ENCODE results near the gene ATP8B2. TPM values are rescaled to one million over a fixed set of nuclear protein-coding genes. Genes with fewer than 3 reads are reported as not detected.
A peak's percentile ranks its signal among the peaks of the same experiment; 100 is the strongest.

Gene ATP8B2
- total RNA-seq, 4 donors from 2014 or later: 14.4 to 34.4 (median 22.0) TPM

DNA sequence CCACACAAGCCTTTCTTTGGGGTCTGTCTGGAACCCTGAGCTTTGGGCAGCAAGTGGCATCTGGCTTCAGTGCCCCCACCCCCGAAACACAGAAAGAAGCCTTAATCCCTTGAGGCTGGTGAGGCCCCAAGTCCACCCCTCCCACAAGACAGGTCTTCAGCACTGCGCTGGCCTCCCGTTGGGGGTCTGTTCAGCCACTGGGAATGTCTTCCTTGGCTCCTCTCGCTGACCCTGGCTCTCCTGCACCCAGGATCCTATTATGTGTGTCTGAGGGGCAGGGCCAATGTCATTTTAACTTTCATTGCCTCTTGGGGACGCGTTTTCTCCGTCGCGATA is 26.9 kb downstream of the ATP8B2 start:
- no peak for TF ChIP-seq POLR2A (IDR thresholded peaks at IDR 0.05)
- TF ChIP-seq EP300 (IDR thresholded peaks at IDR 0.05): no peak
- TF ChIP-seq POLR2AphosphoS5 (IDR thresholded peaks at IDR 0.05): no peak
- TF ChIP-seq, protein P1, sequence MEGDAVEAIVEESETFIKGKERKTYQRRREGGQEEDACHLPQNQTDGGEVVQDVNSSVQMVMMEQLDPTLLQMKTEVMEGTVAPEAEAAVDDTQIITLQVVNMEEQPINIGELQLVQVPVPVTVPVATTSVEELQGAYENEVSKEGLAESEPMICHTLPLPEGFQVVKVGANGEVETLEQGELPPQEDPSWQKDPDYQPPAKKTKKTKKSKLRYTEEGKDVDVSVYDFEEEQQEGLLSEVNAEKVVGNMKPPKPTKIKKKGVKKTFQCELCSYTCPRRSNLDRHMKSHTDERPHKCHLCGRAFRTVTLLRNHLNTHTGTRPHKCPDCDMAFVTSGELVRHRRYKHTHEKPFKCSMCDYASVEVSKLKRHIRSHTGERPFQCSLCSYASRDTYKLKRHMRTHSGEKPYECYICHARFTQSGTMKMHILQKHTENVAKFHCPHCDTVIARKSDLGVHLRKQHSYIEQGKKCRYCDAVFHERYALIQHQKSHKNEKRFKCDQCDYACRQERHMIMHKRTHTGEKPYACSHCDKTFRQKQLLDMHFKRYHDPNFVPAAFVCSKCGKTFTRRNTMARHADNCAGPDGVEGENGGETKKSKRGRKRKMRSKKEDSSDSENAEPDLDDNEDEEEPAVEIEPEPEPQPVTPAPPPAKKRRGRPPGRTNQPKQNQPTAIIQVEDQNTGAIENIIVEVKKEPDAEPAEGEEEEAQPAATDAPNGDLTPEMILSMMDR (IDR thresholded peaks at IDR 0.05): no peak
- Histone ChIP-seq H3K27me3 (no peaks in the 10 kb centered on the region), H3K4me3 (peak overlapping the region; percentile 47), H3K4me1 (peaks cover 38% of the 10 kb centered on the region), H3K9me3 (no peaks in the 10 kb centered on the region), H3K27ac (no peak overlapping the region), H3K36me3 (peaks cover 17% of the 10 kb centered on the region)
- 20% methylated on average over 9 of the region's 9 CpGs for WGBS
- no peak for DNase-seq (ENCODE audit: low spot score in 2 of 2)

DNA sequence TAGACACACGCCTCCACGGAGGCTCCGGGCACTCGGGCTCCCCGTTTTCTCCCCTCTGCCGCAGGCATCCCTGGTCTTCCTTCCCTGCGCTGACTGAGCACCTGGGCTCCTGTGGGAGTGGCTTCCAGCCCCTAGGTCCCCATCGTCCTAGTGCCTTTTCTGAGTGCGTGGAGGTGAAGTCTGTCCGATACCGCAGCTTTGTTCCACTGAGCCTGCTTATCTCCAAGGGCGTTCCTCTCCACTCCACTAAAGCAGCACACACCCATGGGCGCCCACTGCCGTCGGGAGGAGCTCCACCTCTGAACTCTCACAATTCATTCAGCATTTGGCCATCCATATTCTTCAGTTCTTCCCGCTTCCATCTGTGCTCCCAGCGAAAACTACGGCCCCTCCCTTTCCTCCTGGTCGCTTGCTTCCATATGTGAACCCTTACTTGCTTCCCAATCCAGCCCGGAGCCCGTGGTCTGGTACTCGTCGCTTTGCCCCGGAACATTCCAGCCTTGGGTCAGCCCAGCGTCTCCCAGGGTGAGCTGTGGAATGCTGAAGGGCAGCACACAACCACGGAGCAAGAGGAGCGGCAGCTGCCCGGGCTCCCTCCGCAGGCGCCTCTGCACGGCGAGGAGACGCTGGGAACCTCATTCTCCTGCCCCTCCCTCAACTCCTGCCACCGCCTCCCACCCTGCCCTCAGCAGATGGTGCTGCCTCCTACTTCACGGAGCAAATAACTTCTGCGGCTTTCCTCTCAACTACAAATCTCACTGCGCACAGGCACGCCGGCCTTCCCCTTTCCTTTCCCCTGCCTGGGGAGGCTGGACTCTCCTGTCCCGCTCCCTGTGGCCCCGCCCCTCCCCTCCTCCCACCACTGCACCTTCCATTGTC is 27.5 kb downstream of the ATP8B2 start:
- TF ChIP-seq, protein P1 (IDR thresholded peaks at IDR 0.05): no peak
- TF ChIP-seq POLR2AphosphoS5 (IDR thresholded peaks at IDR 0.05): no peak
- no peak for TF ChIP-seq POLR2A (IDR thresholded peaks at IDR 0.05)
- no peak for TF ChIP-seq EP300 (IDR thresholded peaks at IDR 0.05)
- under 1% methylated on average over 40 of the region's 41 CpGs for WGBS
- DNase-seq (ENCODE audit: low spot score in 2 of 2): peak in 1 of 2 donors; percentile 85
- H3K27ac ChIP-seq: peak overlapping the region; percentile 51
- no peaks in the 10 kb centered on the region for H3K27me3 ChIP-seq
- H3K9me3 ChIP-seq: no peaks in the 10 kb centered on the region
- H3K4me1 ChIP-seq: peaks cover 38% of the 10 kb centered on the region
- peaks cover 16% of the 10 kb centered on the region for H3K36me3 ChIP-seq
- peak overlapping the region; percentile 47 for H3K4me3 ChIP-seq

DNA sequence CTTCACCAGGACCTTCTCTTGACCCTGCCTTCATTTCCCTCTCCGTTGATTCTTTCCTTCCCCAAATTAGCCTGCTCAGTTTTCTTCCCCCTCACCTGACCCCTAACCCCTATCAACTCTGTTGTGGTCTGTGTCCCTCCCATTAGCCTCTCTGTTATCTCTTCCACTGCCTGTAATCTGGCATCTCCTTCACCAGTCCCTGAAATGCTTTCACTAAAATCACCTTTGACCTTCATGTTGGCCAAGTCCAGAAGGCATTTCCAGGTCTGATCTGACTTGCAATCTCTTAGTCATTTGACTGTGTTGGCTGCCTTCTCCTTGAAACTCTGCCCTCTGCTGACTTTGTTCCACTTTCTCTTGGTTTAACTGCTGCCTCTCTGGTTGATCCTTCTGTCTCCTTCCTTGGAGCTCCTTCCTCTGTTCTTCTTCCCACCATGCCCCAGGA is 28.2 kb downstream of the ATP8B2 start:
- Histone ChIP-seq H3K4me3 (peak overlapping the region; percentile 47), H3K36me3 (peaks cover 12% of the 10 kb centered on the region), H3K27me3 (no peaks in the 10 kb centered on the region), H3K9me3 (no peaks in the 10 kb centered on the region), H3K27ac (peak overlapping the region; percentile 51), H3K4me1 (peaks cover 38% of the 10 kb centered on the region)
- WGBS: 19% methylated on average over 1 of the region's 1 CpG
- TF ChIP-seq, protein P1 (IDR thresholded peaks at IDR 0.05): peak in 1 of 2 donors; percentile 31
- no peak for TF ChIP-seq EP300 (IDR thresholded peaks at IDR 0.05)
- no peak for DNase-seq (ENCODE audit: low spot score in 2 of 2)

DNA sequence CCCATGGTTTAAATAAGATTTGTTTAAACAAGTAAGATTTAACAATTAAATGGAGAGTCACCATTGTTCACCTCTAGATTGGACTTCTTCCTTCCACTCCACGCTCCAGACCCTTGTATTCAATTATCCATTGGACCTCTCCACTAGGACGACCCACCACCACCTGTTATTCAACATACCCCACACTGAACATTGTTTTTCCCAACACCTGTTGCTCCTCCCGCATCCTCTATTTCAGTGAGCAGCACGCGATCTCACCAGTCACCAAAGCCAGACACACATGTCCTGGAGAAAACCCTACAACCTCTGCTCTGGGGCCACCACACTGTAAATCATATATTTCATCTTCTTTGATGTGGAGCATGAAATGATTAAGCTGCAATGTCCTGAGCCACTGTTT is 28.6 kb downstream of the ATP8B2 start:
- Histone ChIP-seq H3K36me3 (peaks cover 7% of the 10 kb centered on the region), H3K4me3 (no peak overlapping the region), H3K27ac (no peak overlapping the region), H3K4me1 (peaks cover 38% of the 10 kb centered on the region), H3K9me3 (no peaks in the 10 kb centered on the region), H3K27me3 (no peaks in the 10 kb centered on the region)
- no peak for DNase-seq (ENCODE audit: low spot score in 2 of 2)
- 92% methylated on average over 5 of the region's 5 CpGs for WGBS
- TF ChIP-seq POLR2A (IDR thresholded peaks at IDR 0.05): no peak
- TF ChIP-seq, protein P1 (IDR thresholded peaks at IDR 0.05): no peak
- no peak for TF ChIP-seq EP300 (IDR thresholded peaks at IDR 0.05)
- no peak for TF ChIP-seq POLR2AphosphoS5 (IDR thresholded peaks at IDR 0.05)

DNA sequence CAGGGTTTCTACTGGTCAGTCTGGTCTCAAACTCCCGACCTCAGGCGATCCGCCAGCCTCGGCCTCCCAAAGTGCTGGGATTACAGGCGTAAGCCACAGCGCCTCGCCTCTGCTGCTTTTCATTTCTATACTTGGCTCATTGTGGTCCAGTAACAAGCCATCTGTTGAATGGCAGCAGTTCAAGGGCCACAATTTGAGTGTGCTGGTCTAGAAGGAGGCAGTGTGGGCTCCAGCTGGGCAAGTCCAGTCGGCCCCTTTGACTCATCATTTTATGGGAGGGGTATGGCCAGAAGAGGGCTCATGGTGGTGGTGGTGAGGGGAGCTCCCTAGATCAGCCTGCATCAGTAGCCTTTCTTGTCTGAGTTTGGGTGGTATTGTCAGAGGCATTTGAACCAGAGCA is 33.2 kb downstream of the ATP8B2 start:
- Histone ChIP-seq H3K36me3 (no peaks in the 10 kb centered on the region), H3K9me3 (no peaks in the 10 kb centered on the region), H3K4me1 (peaks cover 20% of the 10 kb centered on the region), H3K27me3 (no peaks in the 10 kb centered on the region), H3K4me3 (no peak overlapping the region), H3K27ac (no peak overlapping the region)
- 91% methylated on average over 8 of the region's 8 CpGs for WGBS
- DNase-seq (ENCODE audit: low spot score in 2 of 2): no peak
- no peak for TF ChIP-seq EP300 (IDR thresholded peaks at IDR 0.05)
- no peak for TF ChIP-seq POLR2A (IDR thresholded peaks at IDR 0.05)
- TF ChIP-seq POLR2AphosphoS5 (IDR thresholded peaks at IDR 0.05): no peak
- TF ChIP-seq, protein P1 (IDR thresholded peaks at IDR 0.05): no peak

Measured in suprapubic skin (tissue), 4 donors.